Vagina (tissue), 2 donors: ENCODE data around the gene C1QTNF12. TPM values are rescaled to one million over a fixed set of nuclear protein-coding genes. Genes with fewer than 3 reads are reported as not detected.

ENCODE experiments used
- DNase-seq, 2 donors: peaks; one replicate each; pipeline ENCODE4 v3.0.0-alpha.2; 2017; ENCODE audit errors: extremely low spot score in 2 of 2
- H3K27ac ChIP-seq: fragments of 200-600 bp; sonication (generic); one replicate; pipeline ENCODE4 v1.5.1; 2019
- H3K27me3 ChIP-seq: fragments of 200-600 bp; sonication (generic); one replicate; pipeline ENCODE4 v1.5.1; 2019
- H3K36me3 ChIP-seq, 2 donors: fragments of 200-600 bp; sonication (generic); one replicate each; pipeline ENCODE4 v1.5.1; 2017 to 2019
- H3K4me1 ChIP-seq: fragments of 200-600 bp; sonication (generic); one replicate; pipeline ENCODE4 v1.5.1; 2019
- H3K4me3 ChIP-seq, 2 donors: fragments of 200-600 bp; sonication (generic); 1 replicate in 1 of 2; 2 replicates in 1 of 2; pipeline ENCODE4 v1.5.1; 2016 to 2019
- H3K9me3 ChIP-seq: fragments of 200-600 bp; sonication (generic); one replicate; pipeline ENCODE4 v1.5.1; 2019
- CTCF ChIP-seq, 3 experiments: fragments of 450-650 bp in 2 of 3; fragments of 200-600 bp in 1 of 3; sonication (generic) in 1 of 3; IDR thresholded peaks; one replicate each; pipeline ENCODE4 v1.5.1; 2017 to 2019; ENCODE audit warnings: antibody characterized with exemption in 3 of 3, mild to moderate bottlenecking in 2 of 3, moderate library complexity in 2 of 3
- POLR2A ChIP-seq, 2 donors: fragments of 450-650 bp; IDR thresholded peaks; one replicate each; pipeline ENCODE4 v1.6.1; 2017; ENCODE audit warnings: antibody characterized with exemption in 2 of 2, mild to moderate bottlenecking in 2 of 2, moderate library complexity in 2 of 2
- POLR2AphosphoS5 ChIP-seq, 2 donors: sonication (generic); formaldehyde crosslinking; IDR thresholded peaks; one replicate each; pipeline ENCODE4 v1.9.0; 2017; ENCODE audit warnings: antibody characterized with exemption in 2 of 2, mild to moderate bottlenecking in 2 of 2, low read depth in 1 of 2; ENCODE audit not compliant: insufficient read depth in 1 of 2
- intact Hi-C: fragments of 100-400 bp; cut with DNase I; formaldehyde crosslinking; loops from one replicate; pipeline ENCODE4 v1.15.1; 2023
- total RNA-seq: library from RNA; depleted of rRNA; stranded (reverse); fragments of >200 nt; gene quantifications from one replicate; pipeline ENCODE4 v1.2.3, GENCODE V29; 2016

Gene C1QTNF12
- total RNA-seq, 1 donor from 2014 or later: not detected

- Histone ChIP-seq H3K36me3 (peaks cover 0 to 50% of the 10 kb centered on the region in 2 donors), H3K27me3 (no peaks in the 10 kb centered on the region), H3K9me3 (no peaks in the 10 kb centered on the region), H3K4me1 (no peaks in the 10 kb centered on the region), H3K27ac (no peak overlapping the region), H3K4me3 (no peak overlapping the region)
- intact Hi-C loops: no loop called here
- no peak for DNase-seq
- no peak for TF ChIP-seq POLR2AphosphoS5 (IDR thresholded peaks at IDR 0.05; ENCODE audit: insufficient read depth in 1 of 2, low read depth in 1 of 2)
- TF ChIP-seq CTCF (IDR thresholded peaks at IDR 0.05): no peak
- TF ChIP-seq POLR2A (IDR thresholded peaks at IDR 0.05): no peak
Measured at GRCh38 chr1:1219341-1219740, 27.2 kb downstream of the C1QTNF12 start.

GRCh38 chr1:1218524-1219200 is 27.9 kb downstream of the C1QTNF12 start:
- TF ChIP-seq CTCF (IDR thresholded peaks at IDR 0.05): no peak
- DNase-seq: no peak
- H3K36me3 ChIP-seq: peaks cover 0 to 47% of the 10 kb centered on the region in 2 donors
- no peak overlapping the region for H3K4me3 ChIP-seq
- peaks cover 2% of the 10 kb centered on the region for H3K4me1 ChIP-seq
- no peak overlapping the region for H3K27ac ChIP-seq
- intact Hi-C loops: no loop called here
- H3K9me3 ChIP-seq: no peaks in the 10 kb centered on the region
- no peaks in the 10 kb centered on the region for H3K27me3 ChIP-seq

GRCh38 chr1:1217621-1218523 is 28.6 kb downstream of the C1QTNF12 start:
- H3K9me3 ChIP-seq: no peaks in the 10 kb centered on the region
- no peak overlapping the region for H3K4me3 ChIP-seq
- peaks cover 5% of the 10 kb centered on the region for H3K4me1 ChIP-seq
- H3K27ac ChIP-seq: no peak overlapping the region
- DNase-seq: no peak
- no peaks in the 10 kb centered on the region for H3K27me3 ChIP-seq
- TF ChIP-seq CTCF (IDR thresholded peaks at IDR 0.05): no peak
- no peak for TF ChIP-seq POLR2A (IDR thresholded peaks at IDR 0.05)
- TF ChIP-seq POLR2AphosphoS5 (IDR thresholded peaks at IDR 0.05; ENCODE audit: insufficient read depth in 1 of 2, low read depth in 1 of 2): no peak
- peaks cover 0 to 43% of the 10 kb centered on the region in 2 donors for H3K36me3 ChIP-seq
- intact Hi-C loops: no loop called here

- Histone ChIP-seq H3K36me3 (peaks cover 0 to 35% of the 10 kb centered on the region in 2 donors), H3K27ac (no peak overlapping the region), H3K27me3 (no peaks in the 10 kb centered on the region), H3K9me3 (no peaks in the 10 kb centered on the region), H3K4me3 (no peak overlapping the region), H3K4me1 (peaks cover 12% of the 10 kb centered on the region)
- intact Hi-C loops: no loop called here
- no peak for DNase-seq
- TF ChIP-seq CTCF (IDR thresholded peaks at IDR 0.05): no peak
- no peak for TF ChIP-seq POLR2A (IDR thresholded peaks at IDR 0.05)
- no peak for TF ChIP-seq POLR2AphosphoS5 (IDR thresholded peaks at IDR 0.05; ENCODE audit: insufficient read depth in 1 of 2, low read depth in 1 of 2)
Measured at GRCh38 chr1:1216770-1217620, 29.5 kb downstream of the C1QTNF12 start.
